Activated naive CD4-positive, alpha-beta T cell treated with anti-CD3 and anti-CD28 coated beads, Interleukin-2, amount 10 ng/mL, durations not matched to agents 7 days and 5 days (primary cell): ENCODE data around the gene SEC22C.

ENCODE experiments used
- CTCF ChIA-PET: fragments of 350-600 bp; sonication (Branson Sonifier 250); formaldehyde crosslinking; loops from one replicate; lab custom pipeline; 2021; ENCODE audit warnings: antibody characterized with exemption; lab: Charles Lee
- DNase-seq: peaks from one replicate; pipeline ENCODE4 v3.0.0-alpha.2; 2020
- H3K27ac Mint-ChIP-seq: one replicate; pipeline ENCODE4 v1.8.0; 2021; ENCODE audit warnings: mild to moderate bottlenecking, moderate library complexity, mixed read lengths
- H3K27me3 Mint-ChIP-seq: one replicate; pipeline ENCODE4 v1.8.0; 2021; ENCODE audit warnings: mild to moderate bottlenecking, mixed read lengths
- H3K36me3 Mint-ChIP-seq: one replicate; pipeline ENCODE4 v1.8.0; 2021; ENCODE audit warnings: mixed read lengths
- H3K4me1 Mint-ChIP-seq: one replicate; pipeline ENCODE4 v1.8.0; 2021; ENCODE audit warnings: mixed read lengths
- H3K4me3 Mint-ChIP-seq: one replicate; pipeline ENCODE4 v1.8.0; 2021; ENCODE audit warnings: mild to moderate bottlenecking, moderate library complexity, mixed read lengths
- H3K9me3 Mint-ChIP-seq: one replicate; pipeline ENCODE4 v1.8.0; 2021; ENCODE audit warnings: mixed read lengths

The SEC22C gene

GRCh38 chr3:42510325-42510724 lies 71.4 kb downstream of the SEC22C start:
- Mint-ChIP-seq H3K27me3 (no peaks in the 10 kb centered on the region), H3K27ac (no peak overlapping the region), H3K4me1 (peaks cover 56% of the 10 kb centered on the region), H3K4me3 (no peak overlapping the region), H3K36me3 (peaks cover 20% of the 10 kb centered on the region), H3K9me3 (no peaks in the 10 kb centered on the region)
- CTCF ChIA-PET = interaction anchor here (1.3 to 1.7 kb wide), 2 partner anchors 8 kb away, joined by 5 to 6 read pairs; partner anchors contain the start of gene VIPR1
- no peak for DNase-seq

GRCh38 chr3:42509111-42509510 lies 72.7 kb downstream of the SEC22C start:
- Mint-ChIP-seq H3K4me1 (peaks cover 59% of the 10 kb centered on the region), H3K27ac (no peak overlapping the region), H3K4me3 (no peak overlapping the region), H3K9me3 (no peaks in the 10 kb centered on the region), H3K36me3 (peaks cover 17% of the 10 kb centered on the region), H3K27me3 (no peaks in the 10 kb centered on the region)
- DNase-seq = no peak
- CTCF ChIA-PET = interaction anchor here (0.8 to 1.7 kb wide), 6 partner anchors 10 to 262 kb away, joined by 3 to 7 read pairs (median 3); no protein-coding TSS in a partner anchor

- CTCF ChIA-PET = interaction anchor here (0.9 to 1.7 kb wide), 3 partner anchors 16 to 29 kb away, joined by 3 to 7 read pairs (median 3); no protein-coding TSS in a partner anchor
- no peak for DNase-seq
- Mint-ChIP-seq H3K4me1 (peaks cover 65% of the 10 kb centered on the region), H3K27ac (no peak overlapping the region), H3K4me3 (no peak overlapping the region), H3K36me3 (peaks cover 14% of the 10 kb centered on the region), H3K27me3 (peaks cover 3% of the 10 kb centered on the region), H3K9me3 (no peaks in the 10 kb centered on the region)
Observed at GRCh38 chr3:42508562-42508961, 73.2 kb downstream of the SEC22C start.

GRCh38 chr3:42507761-42508335 lies 73.9 kb downstream of the SEC22C start:
- peak overlapping the region; percentile 81 for H3K27ac Mint-ChIP-seq
- peaks cover 3% of the 10 kb centered on the region for H3K27me3 Mint-ChIP-seq
- peaks cover 72% of the 10 kb centered on the region for H3K4me1 Mint-ChIP-seq
- DNase-seq = peak; percentile 17
- H3K4me3 Mint-ChIP-seq = peak overlapping the region; percentile 0
- CTCF ChIA-PET = interaction anchor here (0.5 to 1.7 kb wide), 4 partner anchors 16 to 38 kb away, joined by 3 to 7 read pairs (median 4); no protein-coding TSS in a partner anchor
- H3K9me3 Mint-ChIP-seq = no peaks in the 10 kb centered on the region
- H3K36me3 Mint-ChIP-seq = peaks cover 13% of the 10 kb centered on the region

- Mint-ChIP-seq H3K4me3 (peak overlapping the region; percentile 3), H3K4me1 (peaks cover 72% of the 10 kb centered on the region)
- CTCF ChIA-PET = interaction anchor here (0.8 to 7.2 kb wide), 3 partner anchors 30 to 39 kb away, joined by 3 to 113 read pairs (median 5); no protein-coding TSS in a partner anchor
Observed at GRCh38 chr3:42507252-42507651, 74.5 kb downstream of the SEC22C start.

GRCh38 chr3:42505849-42506410 lies 75.8 kb downstream of the SEC22C start:
- peak overlapping the region; percentile 58 for H3K27ac Mint-ChIP-seq
- no peak overlapping the region for H3K4me3 Mint-ChIP-seq
- no peaks in the 10 kb centered on the region for H3K9me3 Mint-ChIP-seq
- peak; percentile 7 for DNase-seq
- peaks cover 13% of the 10 kb centered on the region for H3K36me3 Mint-ChIP-seq
- peaks cover 72% of the 10 kb centered on the region for H3K4me1 Mint-ChIP-seq
- CTCF ChIA-PET = interaction anchor here (1.8 to 7.2 kb wide), 2 partner anchors 11 to 32 kb away, joined by 7 to 113 read pairs; no protein-coding TSS in a partner anchor
- H3K27me3 Mint-ChIP-seq = peaks cover 17% of the 10 kb centered on the region

More at GRCh38 chr3:42507252-42507651, 74.5 kb downstream of the SEC22C start:
- peaks cover 4% of the 10 kb centered on the region for H3K27me3 Mint-ChIP-seq
- DNase-seq = peak; percentile 42
- peaks cover 13% of the 10 kb centered on the region for H3K36me3 Mint-ChIP-seq
- no peaks in the 10 kb centered on the region for H3K9me3 Mint-ChIP-seq
- H3K27ac Mint-ChIP-seq = peak overlapping the region; percentile 81

GRCh38 chr3:42505128-42505848 lies 76.5 kb downstream of the SEC22C start:
- DNase-seq = peak; percentile 17
- H3K27me3 Mint-ChIP-seq = peaks cover 24% of the 10 kb centered on the region
- peaks cover 71% of the 10 kb centered on the region for H3K4me1 Mint-ChIP-seq
- no peaks in the 10 kb centered on the region for H3K9me3 Mint-ChIP-seq
- CTCF ChIA-PET = interaction anchor here (1.8 to 7.2 kb wide), 2 partner anchors 11 to 32 kb away, joined by 7 to 113 read pairs; no protein-coding TSS in a partner anchor
- no peak overlapping the region for H3K4me3 Mint-ChIP-seq
- peaks cover 11% of the 10 kb centered on the region for H3K36me3 Mint-ChIP-seq
- peak overlapping the region; percentile 42 for H3K27ac Mint-ChIP-seq

- Mint-ChIP-seq H3K27ac (no peak overlapping the region), H3K4me3 (peak overlapping the region; percentile 52), H3K4me1 (peaks cover 66% of the 10 kb centered on the region), H3K27me3 (peaks cover 31% of the 10 kb centered on the region), H3K9me3 (no peaks in the 10 kb centered on the region), H3K36me3 (peaks cover 6% of the 10 kb centered on the region)
- DNase-seq = peak; percentile 5
- CTCF ChIA-PET = interaction anchor here (1.8 to 7.2 kb wide), 2 partner anchors 12 to 33 kb away, joined by 7 to 113 read pairs; no protein-coding TSS in a partner anchor
Observed at GRCh38 chr3:42504334-42505127, 77.2 kb downstream of the SEC22C start.

- peaks cover 37% of the 10 kb centered on the region for H3K27me3 Mint-ChIP-seq
- no peak overlapping the region for H3K27ac Mint-ChIP-seq
- peaks cover 61% of the 10 kb centered on the region for H3K4me1 Mint-ChIP-seq
- H3K9me3 Mint-ChIP-seq = no peaks in the 10 kb centered on the region
- CTCF ChIA-PET = interaction anchor here (7.2 kb wide), 1 partner anchor 34 kb away, joined by 113 read pairs; no protein-coding TSS in a partner anchor
- H3K36me3 Mint-ChIP-seq = no peaks in the 10 kb centered on the region
- peak; percentile 17 for DNase-seq
- peak overlapping the region; percentile 85 for H3K4me3 Mint-ChIP-seq
Observed at GRCh38 chr3:42503957-42504333, 77.8 kb downstream of the SEC22C start.

GRCh38 chr3:42503251-42503924 lies 78.4 kb downstream of the SEC22C start:
- H3K36me3 Mint-ChIP-seq = no peaks in the 10 kb centered on the region
- H3K4me3 Mint-ChIP-seq = peak overlapping the region; percentile 85
- H3K27me3 Mint-ChIP-seq = peaks cover 42% of the 10 kb centered on the region
- peaks cover 56% of the 10 kb centered on the region for H3K4me1 Mint-ChIP-seq
- peak overlapping the region; percentile 76 for H3K27ac Mint-ChIP-seq
- CTCF ChIA-PET = interaction anchor here (2.4 to 7.2 kb wide), 2 partner anchors 23 to 34 kb away, joined by 14 to 113 read pairs; no protein-coding TSS in a partner anchor
- no peak for DNase-seq
- no peaks in the 10 kb centered on the region for H3K9me3 Mint-ChIP-seq

GRCh38 chr3:42502429-42503250 lies 79.1 kb downstream of the SEC22C start, which contains the start of gene VIPR1:
Gene VIPR1 (plus strand): TSS chr3:42502643. CDS start chr3:42502736, 93 bp downstream.
- Mint-ChIP-seq H3K36me3 (no peaks in the 10 kb centered on the region), H3K9me3 (no peaks in the 10 kb centered on the region), H3K27me3 (peaks cover 50% of the 10 kb centered on the region), H3K27ac (peak within 1 kb of the TSS; percentile 81), H3K4me1 (peaks cover 51% of the 10 kb centered on the region), H3K4me3 (peak within 1 kb of the TSS; percentile 85)
- peak; percentile 95 for DNase-seq
- CTCF ChIA-PET = interaction anchor here (0.6 to 7.2 kb wide), 16 partner anchors 8 to 255 kb away, joined by 3 to 113 read pairs (median 5); no protein-coding TSS in a partner anchor
